HepG2 (cell line): ENCODE data around the gene ACADVL.

Source experiments
- JUNB ChIP-seq: sonication (generic); formaldehyde crosslinking; IDR thresholded peaks from 2 replicates; pipeline ENCODE4 v1.8.0; 2022; ENCODE audit warnings: missing genetic modification reagents, mild to moderate bottlenecking, borderline replicate concordance
- TF ChIP-seq, protein P1 (sequence below): sonication (generic); formaldehyde crosslinking; IDR thresholded peaks from 2 replicates; pipeline ENCODE4 v1.5.0; 2020; ENCODE audit warnings: mild to moderate bottlenecking, missing genetic modification reagents, moderate library complexity

DNA sequence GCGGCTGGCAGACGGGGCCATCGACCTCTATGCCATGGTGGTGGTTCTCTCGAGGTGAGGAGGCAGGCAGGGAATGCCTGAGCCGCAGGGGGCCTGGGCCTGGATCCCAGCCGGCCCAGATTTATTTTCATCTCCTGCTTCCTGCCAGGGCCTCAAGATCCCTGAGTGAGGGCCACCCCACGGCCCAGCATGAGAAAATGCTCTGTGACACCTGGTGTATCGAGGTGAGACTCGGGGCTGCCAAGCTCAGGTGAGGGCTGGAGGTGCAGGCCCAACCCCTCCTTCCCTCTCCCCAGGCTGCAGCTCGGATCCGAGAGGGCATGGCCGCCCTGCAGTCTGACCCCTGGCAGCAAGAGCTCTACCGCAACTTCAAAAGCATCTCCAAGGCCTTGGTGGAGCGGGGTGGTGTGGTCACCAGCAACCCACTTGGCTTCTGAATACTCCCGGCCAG is 4.9 kb downstream of the ACADVL start:
- TF ChIP-seq JUNB (CRISPR knock-in tag): no peak
- TF ChIP-seq, protein P1, sequence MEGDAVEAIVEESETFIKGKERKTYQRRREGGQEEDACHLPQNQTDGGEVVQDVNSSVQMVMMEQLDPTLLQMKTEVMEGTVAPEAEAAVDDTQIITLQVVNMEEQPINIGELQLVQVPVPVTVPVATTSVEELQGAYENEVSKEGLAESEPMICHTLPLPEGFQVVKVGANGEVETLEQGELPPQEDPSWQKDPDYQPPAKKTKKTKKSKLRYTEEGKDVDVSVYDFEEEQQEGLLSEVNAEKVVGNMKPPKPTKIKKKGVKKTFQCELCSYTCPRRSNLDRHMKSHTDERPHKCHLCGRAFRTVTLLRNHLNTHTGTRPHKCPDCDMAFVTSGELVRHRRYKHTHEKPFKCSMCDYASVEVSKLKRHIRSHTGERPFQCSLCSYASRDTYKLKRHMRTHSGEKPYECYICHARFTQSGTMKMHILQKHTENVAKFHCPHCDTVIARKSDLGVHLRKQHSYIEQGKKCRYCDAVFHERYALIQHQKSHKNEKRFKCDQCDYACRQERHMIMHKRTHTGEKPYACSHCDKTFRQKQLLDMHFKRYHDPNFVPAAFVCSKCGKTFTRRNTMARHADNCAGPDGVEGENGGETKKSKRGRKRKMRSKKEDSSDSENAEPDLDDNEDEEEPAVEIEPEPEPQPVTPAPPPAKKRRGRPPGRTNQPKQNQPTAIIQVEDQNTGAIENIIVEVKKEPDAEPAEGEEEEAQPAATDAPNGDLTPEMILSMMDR: no peak
